Natural killer cell (primary cell): ENCODE data around the gene ZNF70. TPM values are rescaled to one million over a fixed set of nuclear protein-coding genes. Genes with fewer than 3 reads are reported as not detected.

Experiments
- ATAC-seq, 3 donors: fragments of 150-1000 bp in 2 of 3; fragments of 200-7000 bp in 1 of 3; cut with Tn5 transposase; 1 replicate in 1 of 3; 2 replicates in 2 of 3; pipeline ENCODE4 v1.10.0; 2021; ENCODE audit warnings: mild to moderate bottlenecking in 2 of 3, moderate library complexity in 2 of 3
- DNase-seq, 2 donors: peaks; one replicate each; pipeline versions ENCODE4 v3.0.0 to v3.0.0-alpha.2; 2013 to 2021; ENCODE audit warnings: mixed read lengths in 1 of 2
- H3K27ac ChIP-seq: one replicate; pipeline ENCODE4 v1.5.1; 2013; ENCODE audit warnings: mild to moderate bottlenecking, low read length
- H3K27me3 ChIP-seq: one replicate; pipeline ENCODE4 v1.6.1; 2013; ENCODE audit warnings: low read length; ENCODE audit not compliant: control insufficient read depth, insufficient read depth
- H3K36me3 ChIP-seq: one replicate; pipeline ENCODE4 v1.6.1; 2013; ENCODE audit warnings: low read length; ENCODE audit not compliant: control insufficient read depth, insufficient read depth
- H3K4me1 ChIP-seq: one replicate; pipeline ENCODE4 v1.6.1; 2013; ENCODE audit warnings: low read length; ENCODE audit not compliant: control insufficient read depth, insufficient read depth
- H3K4me3 ChIP-seq: one replicate; pipeline ENCODE4 v1.5.1; 2013; ENCODE audit warnings: low read length
- H3K9me3 ChIP-seq: one replicate; pipeline ENCODE4 v1.6.1; 2013; ENCODE audit warnings: low read length; ENCODE audit not compliant: control insufficient read depth, insufficient read depth
- H3K27ac Mint-ChIP-seq, 2 donors: one replicate each; pipeline ENCODE4 v1.8.0; 2022; ENCODE audit warnings: mild to moderate bottlenecking in 2 of 2, mixed read lengths in 2 of 2, moderate library complexity in 1 of 2
- H3K27me3 Mint-ChIP-seq, 2 donors: one replicate each; pipeline ENCODE4 v1.8.0; 2022; ENCODE audit warnings: low read depth in 2 of 2, mixed read lengths in 2 of 2
- H3K36me3 Mint-ChIP-seq: one replicate; pipeline ENCODE4 v1.8.0; 2022; ENCODE audit warnings: mixed read lengths
- H3K4me1 Mint-ChIP-seq, 2 donors: one replicate each; pipeline ENCODE4 v1.8.0; 2022; ENCODE audit warnings: mixed read lengths in 2 of 2
- H3K4me3 Mint-ChIP-seq: one replicate; pipeline ENCODE4 v1.8.0; 2022; ENCODE audit warnings: mild to moderate bottlenecking, moderate library complexity, mixed read lengths
- H3K9me3 Mint-ChIP-seq, 2 donors: one replicate each; pipeline ENCODE4 v1.8.0; 2022; ENCODE audit warnings: mixed read lengths in 2 of 2
- WGBS: methylation state at CpG from one replicate; pipeline ENCODE4 v1.1.7; 2013; ENCODE audit warnings: missing lambda C conversion rate; ENCODE audit not compliant: insufficient coverage; 5-methylcytosine and 5-hydroxymethylcytosine counted together
- intact Hi-C: fragments of 100-400 bp; cut with micrococcal nuclease; formaldehyde crosslinking; loops from one replicate; pipeline ENCODE4 v1.14.2; 2022
- total RNA-seq, 4 donors: library from RNA; stranded (reverse); fragments of 120-200 nt in 1 of 4; gene quantifications; one replicate each; pipeline versions ENCODE4 v1.2.3 to v1.2.4, GENCODE V29; 2013 to 2022
- TF ChIP-seq, protein P1 (sequence below): fragments of 200-600 bp; IDR thresholded peaks from one replicate; pipeline ENCODE4 v1.8.0; 2022; ENCODE audit warnings: antibody characterized with exemption

The ZNF70 gene
- total RNA-seq, 3 donors from 2014 or later (not counting 1 experiment from before 2014, with no cell fraction given), result 7.4 to 9.1 (median 7.7) TPM

DNA sequence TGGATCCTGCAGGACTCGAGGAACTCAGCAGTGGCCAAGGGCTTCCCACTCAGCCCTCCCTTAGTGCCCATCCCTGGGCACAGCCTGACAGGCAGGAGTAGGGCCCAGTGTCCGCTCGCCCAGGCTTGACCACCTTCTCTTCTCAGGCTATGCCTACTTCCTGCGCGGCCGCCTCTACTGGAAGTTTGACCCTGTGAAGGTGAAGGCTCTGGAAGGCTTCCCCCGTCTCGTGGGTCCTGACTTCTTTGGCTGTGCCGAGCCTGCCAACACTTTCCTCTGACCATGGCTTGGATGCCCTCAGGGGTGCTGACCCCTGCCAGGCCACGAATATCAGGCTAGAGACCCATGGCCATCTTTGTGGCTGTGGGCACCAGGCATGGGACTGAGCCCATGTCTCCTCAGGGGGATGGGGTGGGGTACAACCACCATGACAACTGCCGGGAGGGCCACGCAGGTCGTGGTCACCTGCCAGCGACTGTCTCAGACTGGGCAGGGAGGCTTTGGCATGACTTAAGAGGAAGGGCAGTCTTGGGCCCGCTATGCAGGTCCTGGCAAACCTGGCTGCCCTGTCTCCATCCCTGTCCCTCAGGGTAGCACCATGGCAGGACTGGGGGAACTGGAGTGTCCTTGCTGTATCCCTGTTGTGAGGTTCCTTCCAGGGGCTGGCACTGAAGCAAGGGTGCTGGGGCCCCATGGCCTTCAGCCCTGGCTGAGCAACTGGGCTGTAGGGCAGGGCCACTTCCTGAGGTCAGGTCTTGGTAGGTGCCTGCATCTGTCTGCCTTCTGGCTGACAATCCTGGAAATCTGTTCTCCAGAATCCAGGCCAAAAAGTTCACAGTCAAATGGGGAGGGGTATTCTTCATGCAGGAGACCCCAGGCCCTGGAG lies 32.6 kb upstream of the ZNF70 start:
- Mint-ChIP-seq H3K27ac (no peak overlapping the region), H3K9me3 (no peaks in the 10 kb centered on the region), H3K4me1 (peaks cover 18 to 23% of the 10 kb centered on the region in 2 donors), H3K36me3 (no peaks in the 10 kb centered on the region), H3K27me3 (no peaks in the 10 kb centered on the region), H3K4me3 (no peak overlapping the region)
- DNase-seq, result no peak
- Histone ChIP-seq H3K4me1 (peaks cover 36% of the 10 kb centered on the region), H3K27ac (no peak overlapping the region), H3K9me3 (no peaks in the 10 kb centered on the region), H3K27me3 (no peaks in the 10 kb centered on the region), H3K4me3 (no peak overlapping the region), H3K36me3 (no peaks in the 10 kb centered on the region)
- intact Hi-C loops, result no loop called here
- 79% methylated on average over 15 of the region's 15 CpGs for WGBS
- TF ChIP-seq, protein P1, sequence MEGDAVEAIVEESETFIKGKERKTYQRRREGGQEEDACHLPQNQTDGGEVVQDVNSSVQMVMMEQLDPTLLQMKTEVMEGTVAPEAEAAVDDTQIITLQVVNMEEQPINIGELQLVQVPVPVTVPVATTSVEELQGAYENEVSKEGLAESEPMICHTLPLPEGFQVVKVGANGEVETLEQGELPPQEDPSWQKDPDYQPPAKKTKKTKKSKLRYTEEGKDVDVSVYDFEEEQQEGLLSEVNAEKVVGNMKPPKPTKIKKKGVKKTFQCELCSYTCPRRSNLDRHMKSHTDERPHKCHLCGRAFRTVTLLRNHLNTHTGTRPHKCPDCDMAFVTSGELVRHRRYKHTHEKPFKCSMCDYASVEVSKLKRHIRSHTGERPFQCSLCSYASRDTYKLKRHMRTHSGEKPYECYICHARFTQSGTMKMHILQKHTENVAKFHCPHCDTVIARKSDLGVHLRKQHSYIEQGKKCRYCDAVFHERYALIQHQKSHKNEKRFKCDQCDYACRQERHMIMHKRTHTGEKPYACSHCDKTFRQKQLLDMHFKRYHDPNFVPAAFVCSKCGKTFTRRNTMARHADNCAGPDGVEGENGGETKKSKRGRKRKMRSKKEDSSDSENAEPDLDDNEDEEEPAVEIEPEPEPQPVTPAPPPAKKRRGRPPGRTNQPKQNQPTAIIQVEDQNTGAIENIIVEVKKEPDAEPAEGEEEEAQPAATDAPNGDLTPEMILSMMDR, result no peak
- ATAC-seq, result no peak

DNA sequence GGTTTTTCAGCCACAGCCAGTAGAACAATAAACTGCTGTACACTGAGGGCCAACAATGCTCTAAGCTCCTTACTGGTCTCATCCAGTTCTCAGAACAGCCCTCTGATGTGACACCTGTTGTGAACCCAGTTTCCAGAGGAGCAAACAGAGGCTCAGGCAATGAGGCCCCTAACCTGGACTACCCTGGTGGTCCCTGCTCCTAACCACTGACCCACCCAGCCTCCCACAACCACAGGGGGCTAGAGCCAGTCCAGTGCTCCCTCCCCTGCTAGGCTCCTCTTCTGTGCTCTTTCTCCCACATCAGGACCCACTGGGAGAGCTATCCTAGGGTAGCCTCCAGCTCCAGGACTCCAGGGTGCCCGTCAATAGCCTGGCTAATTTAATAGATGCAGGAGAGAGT lies 31.8 kb upstream of the ZNF70 start:
- H3K27me3 ChIP-seq, result no peaks in the 10 kb centered on the region
- no peaks in the 10 kb centered on the region for H3K9me3 ChIP-seq
- H3K27me3 Mint-ChIP-seq, result no peaks in the 10 kb centered on the region
- DNase-seq (no peak), ATAC-seq (no peak)
- no peak overlapping the region for H3K27ac Mint-ChIP-seq
- H3K9me3 Mint-ChIP-seq, result no peaks in the 10 kb centered on the region
- H3K36me3 ChIP-seq, result no peaks in the 10 kb centered on the region
- no peak overlapping the region for H3K27ac ChIP-seq
- TF ChIP-seq, protein P1, result no peak
- no peak overlapping the region for H3K4me3 ChIP-seq
- intact Hi-C loops, result no loop called here
- H3K4me1 Mint-ChIP-seq, result peaks cover 10 to 16% of the 10 kb centered on the region in 2 donors
- no peak overlapping the region for H3K4me3 Mint-ChIP-seq
- H3K4me1 ChIP-seq, result peaks cover 29% of the 10 kb centered on the region
- H3K36me3 Mint-ChIP-seq, result no peaks in the 10 kb centered on the region
- WGBS, result 100% methylated on average over 1 of the region's 1 CpG

DNA sequence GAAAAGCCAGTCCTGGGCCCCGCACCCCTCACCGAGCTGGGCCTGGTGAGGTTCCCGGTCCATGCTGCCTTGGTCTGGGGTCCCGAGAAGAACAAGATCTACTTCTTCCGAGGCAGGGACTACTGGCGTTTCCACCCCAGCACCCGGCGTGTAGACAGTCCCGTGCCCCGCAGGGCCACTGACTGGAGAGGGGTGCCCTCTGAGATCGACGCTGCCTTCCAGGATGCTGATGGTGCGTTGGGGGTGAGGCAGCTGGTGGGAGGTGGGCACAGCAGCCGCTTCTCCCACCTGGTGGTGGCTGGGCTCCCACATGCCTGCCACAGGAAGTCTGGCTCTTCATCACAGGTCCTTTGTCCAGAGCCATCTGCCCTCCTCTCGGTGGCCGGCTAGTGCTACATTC lies 31.3 kb upstream of the ZNF70 start:
- H3K36me3 Mint-ChIP-seq, result no peaks in the 10 kb centered on the region
- Histone ChIP-seq H3K4me3 (no peak overlapping the region), H3K9me3 (no peaks in the 10 kb centered on the region), H3K27me3 (no peaks in the 10 kb centered on the region), H3K36me3 (no peaks in the 10 kb centered on the region), H3K27ac (no peak overlapping the region), H3K4me1 (peaks cover 25% of the 10 kb centered on the region)
- H3K4me1 Mint-ChIP-seq, result peaks cover 6 to 12% of the 10 kb centered on the region in 2 donors
- 86% methylated on average over 16 of the region's 16 CpGs for WGBS
- no peak for ATAC-seq
- TF ChIP-seq, protein P1, result no peak
- intact Hi-C loops, result no loop called here
- H3K27ac Mint-ChIP-seq, result no peak overlapping the region
- no peaks in the 10 kb centered on the region for H3K9me3 Mint-ChIP-seq
- no peak for DNase-seq
- no peaks in the 10 kb centered on the region for H3K27me3 Mint-ChIP-seq
- H3K4me3 Mint-ChIP-seq, result no peak overlapping the region
